Upper lobe of left lung (tissue), 6 donors: ENCODE data around the gene PAM. TPM values are rescaled to one million over a fixed set of nuclear protein-coding genes. Genes with fewer than 3 reads are reported as not detected.

ENCODE experiments used
- ATAC-seq, 2 donors: fragments of 200-7000 bp; cut with Tn5 transposase; one replicate each; pipeline ENCODE4 v1.9.1; 2022; ENCODE audit warnings: mild to moderate bottlenecking in 2 of 2, moderate library complexity in 2 of 2; ENCODE audit not compliant: low FRiP score in 2 of 2
- DNase-seq, 2 donors: peaks; one replicate each; pipeline ENCODE4 v3.0.0-alpha.2; 2019 to 2020
- H3K27ac ChIP-seq, 4 donors: fragments of 200-600 bp; sonication (generic); one replicate each; pipeline ENCODE4 v1.5.1; 2016 to 2019
- H3K27me3 ChIP-seq, 4 donors: fragments of 200-600 bp; sonication (generic); one replicate each; pipeline ENCODE4 v1.5.1; 2017 to 2019
- H3K36me3 ChIP-seq, 4 donors: fragments of 200-600 bp; sonication (generic); one replicate each; pipeline ENCODE4 v1.5.1; 2016 to 2019
- H3K4me1 ChIP-seq, 4 donors: fragments of 200-600 bp; sonication (generic); one replicate each; pipeline ENCODE4 v1.5.1; 2018 to 2019
- H3K4me3 ChIP-seq, 4 donors: fragments of 200-600 bp; sonication (generic); one replicate each; pipeline ENCODE4 v1.5.1; 2017 to 2019; ENCODE audit warnings: mild to moderate bottlenecking in 2 of 4, moderate library complexity in 1 of 4
- H3K9me3 ChIP-seq, 4 donors: fragments of 200-600 bp; sonication (generic); one replicate each; pipeline ENCODE4 v1.5.1; 2018 to 2019
- EP300 ChIP-seq, 4 donors: sonication (generic); formaldehyde crosslinking; IDR thresholded peaks; one replicate each; pipeline ENCODE4 v1.5.1; 2017; ENCODE audit warnings: antibody characterized with exemption in 4 of 4, control low read depth in 2 of 4
- POLR2A ChIP-seq, 4 donors: fragments of 450-650 bp; IDR thresholded peaks; one replicate each; pipeline ENCODE4 v1.5.1; 2016 to 2017; ENCODE audit warnings: antibody characterized with exemption in 4 of 4, mild to moderate bottlenecking in 2 of 4
- POLR2AphosphoS5 ChIP-seq, 2 donors: sonication (generic); formaldehyde crosslinking; IDR thresholded peaks; one replicate each; pipeline ENCODE4 v1.5.1; 2017; ENCODE audit warnings: antibody characterized with exemption in 2 of 2
- WGBS, 2 donors: methylation state at CpG; one replicate each; pipeline ENCODE4 v1.1.5; 2017 to 2018; 5-methylcytosine and 5-hydroxymethylcytosine counted together
- total RNA-seq, 6 donors: library from RNA; depleted of rRNA in 4 of 6; stranded (reverse); fragments of >200 nt in 4 of 6; gene quantifications; one replicate each; pipeline versions ENCODE4 v1.1.0 to v1.2.1, GENCODE V29; 2016 to 2021
- TF ChIP-seq, protein P1 (sequence below), 6 experiments: fragments of 450-650 bp in 4 of 6; fragments of 200-600 bp in 2 of 6; sonication (generic) in 2 of 6; IDR thresholded peaks; one replicate each; pipeline ENCODE4 v1.5.1; 2016 to 2019; ENCODE audit warnings: antibody characterized with exemption in 6 of 6
- donor health status: DM: no; HTN: no; CAD: no; lungs with moderate emphysema.
- donor health status: DM: no; HTN: yes; CAD: no; lungs with severe emphysema.

The PAM gene
- total RNA-seq, 6 donors from 2014 or later = 91.1 to 428 (median 212) TPM

DNA sequence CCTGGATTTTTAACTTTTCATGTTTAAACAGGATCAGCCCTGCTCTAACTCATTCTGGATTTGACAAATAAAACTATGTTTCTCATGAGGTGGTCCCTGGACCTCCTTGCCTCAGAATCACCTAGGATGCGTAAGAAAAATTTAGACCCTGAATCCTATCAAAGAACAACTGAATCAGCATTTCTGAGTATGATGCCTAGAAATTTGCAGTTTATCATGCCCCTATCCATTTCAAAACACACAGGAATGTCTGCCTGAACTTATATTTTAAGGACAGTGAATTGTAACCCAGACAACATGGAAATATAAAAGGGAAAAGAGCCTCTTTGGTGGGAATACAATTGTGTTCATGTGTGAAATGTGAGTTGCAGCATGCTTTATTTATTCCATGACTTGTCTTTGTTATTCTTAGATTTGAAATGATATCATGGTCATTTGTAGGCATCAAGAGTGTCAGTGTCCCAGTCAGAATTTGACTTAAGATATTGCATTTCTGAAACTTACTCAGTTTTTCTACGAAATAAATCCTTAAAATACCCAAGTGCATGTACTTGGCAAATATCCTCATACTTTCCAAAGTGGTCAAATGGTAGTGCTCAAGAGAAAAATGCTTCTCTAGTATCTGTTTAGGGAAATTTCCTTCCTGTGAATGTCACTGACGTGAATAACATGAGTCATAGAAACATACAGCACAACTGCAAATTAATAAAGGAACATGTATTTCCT is 220.5 kb downstream of the PAM start:
- Histone ChIP-seq H3K27me3 (no peaks in the 10 kb centered on the region), H3K9me3 (no peaks in the 10 kb centered on the region), H3K4me1 (peaks cover 0 to 4% (median 0%) of the 10 kb centered on the region in 4 donors), H3K27ac (no peak overlapping the region), H3K4me3 (no peak overlapping the region), H3K36me3 (no peaks in the 10 kb centered on the region)
- ATAC-seq (no peak), DNase-seq (no peak)
- WGBS, 2 donors = 59 to 61% methylated on average over 3 of the region's 3 CpGs
- TF ChIP-seq, protein P1, sequence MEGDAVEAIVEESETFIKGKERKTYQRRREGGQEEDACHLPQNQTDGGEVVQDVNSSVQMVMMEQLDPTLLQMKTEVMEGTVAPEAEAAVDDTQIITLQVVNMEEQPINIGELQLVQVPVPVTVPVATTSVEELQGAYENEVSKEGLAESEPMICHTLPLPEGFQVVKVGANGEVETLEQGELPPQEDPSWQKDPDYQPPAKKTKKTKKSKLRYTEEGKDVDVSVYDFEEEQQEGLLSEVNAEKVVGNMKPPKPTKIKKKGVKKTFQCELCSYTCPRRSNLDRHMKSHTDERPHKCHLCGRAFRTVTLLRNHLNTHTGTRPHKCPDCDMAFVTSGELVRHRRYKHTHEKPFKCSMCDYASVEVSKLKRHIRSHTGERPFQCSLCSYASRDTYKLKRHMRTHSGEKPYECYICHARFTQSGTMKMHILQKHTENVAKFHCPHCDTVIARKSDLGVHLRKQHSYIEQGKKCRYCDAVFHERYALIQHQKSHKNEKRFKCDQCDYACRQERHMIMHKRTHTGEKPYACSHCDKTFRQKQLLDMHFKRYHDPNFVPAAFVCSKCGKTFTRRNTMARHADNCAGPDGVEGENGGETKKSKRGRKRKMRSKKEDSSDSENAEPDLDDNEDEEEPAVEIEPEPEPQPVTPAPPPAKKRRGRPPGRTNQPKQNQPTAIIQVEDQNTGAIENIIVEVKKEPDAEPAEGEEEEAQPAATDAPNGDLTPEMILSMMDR (IDR thresholded peaks at IDR 0.05) = no peak
- TF ChIP-seq EP300 (IDR thresholded peaks at IDR 0.05) = no peak
- no peak for TF ChIP-seq POLR2AphosphoS5 (IDR thresholded peaks at IDR 0.05)
- TF ChIP-seq POLR2A (IDR thresholded peaks at IDR 0.05) = no peak

DNA sequence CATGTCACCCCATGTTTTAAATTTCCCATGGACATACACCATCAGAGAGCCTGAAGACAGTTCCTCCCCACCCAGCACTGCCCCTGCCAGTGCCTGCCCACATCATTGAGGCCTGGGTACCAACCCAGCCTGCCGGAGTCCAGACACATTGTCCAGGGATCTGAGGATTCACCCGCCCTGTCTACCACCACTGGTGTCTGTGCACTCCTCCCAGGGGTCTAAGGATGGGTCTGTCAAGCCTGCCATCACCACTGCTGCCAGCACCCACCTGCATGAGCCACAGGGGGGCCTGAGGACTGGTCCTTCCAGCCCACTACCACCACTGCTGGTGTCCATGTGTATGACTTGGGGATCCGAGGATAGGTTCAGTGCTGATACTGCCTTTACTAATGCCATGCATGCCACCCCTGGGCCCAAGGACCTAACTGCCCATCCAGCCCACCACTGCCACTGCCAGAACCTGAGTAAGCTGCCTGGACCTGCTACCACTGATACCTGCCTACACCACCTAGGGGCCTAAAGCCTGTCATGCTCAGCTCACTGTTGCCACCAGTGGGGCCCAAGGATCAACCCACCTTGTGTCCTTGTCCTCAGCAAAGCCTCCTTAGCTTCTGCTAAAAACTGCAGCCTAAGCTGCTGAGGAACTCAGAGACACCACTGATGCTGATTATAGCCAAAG is 227.0 kb downstream of the PAM start:
- Histone ChIP-seq H3K4me1 (no peaks in the 10 kb centered on the region), H3K9me3 (no peaks in the 10 kb centered on the region), H3K4me3 (no peak overlapping the region), H3K27me3 (no peaks in the 10 kb centered on the region), H3K36me3 (peaks cover 0 to 6% (median 0%) of the 10 kb centered on the region in 4 donors), H3K27ac (no peak overlapping the region)
- WGBS, 2 donors = 91 to 100% methylated on average over 3 of the region's 3 CpGs
- ATAC-seq (no peak), DNase-seq (peak in 1 of 2 donors; percentile 3)
- TF ChIP-seq POLR2AphosphoS5 (IDR thresholded peaks at IDR 0.05) (no peak), EP300 (IDR thresholded peaks at IDR 0.05) (no peak), POLR2A (IDR thresholded peaks at IDR 0.05) (no peak)
- TF ChIP-seq, protein P1 (IDR thresholded peaks at IDR 0.05) = no peak

DNA sequence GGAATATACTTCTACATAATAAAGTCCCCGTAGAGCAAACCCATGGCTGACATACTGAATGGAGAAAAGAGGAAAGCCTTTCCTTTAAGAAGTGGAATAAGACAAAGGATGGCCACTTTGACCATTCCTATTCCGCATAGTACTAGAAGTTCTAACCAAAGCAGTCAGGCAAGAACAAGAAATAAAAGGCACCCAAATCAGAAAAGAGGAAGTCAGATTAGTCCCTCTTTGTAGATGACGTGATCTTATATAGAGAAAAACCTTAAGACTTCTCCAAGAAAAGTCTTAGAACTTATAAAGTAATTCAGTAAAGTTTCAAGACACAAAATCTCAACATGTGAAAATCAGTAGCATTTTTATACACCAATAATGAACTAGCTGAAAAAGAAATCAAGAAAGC is 231.0 kb downstream of the PAM start:
- 90 to 91% methylated on average over 3 of the region's 3 CpGs for WGBS, 2 donors
- no peak for DNase-seq
- TF ChIP-seq, protein P1 (IDR thresholded peaks at IDR 0.05) = no peak
- TF ChIP-seq EP300 (IDR thresholded peaks at IDR 0.05) (no peak), POLR2AphosphoS5 (IDR thresholded peaks at IDR 0.05) (no peak)
- Histone ChIP-seq H3K27me3 (no peaks in the 10 kb centered on the region), H3K27ac (no peak overlapping the region), H3K4me3 (no peak overlapping the region), H3K4me1 (no peaks in the 10 kb centered on the region), H3K36me3 (peaks cover 0 to 6% (median 0%) of the 10 kb centered on the region in 4 donors), H3K9me3 (no peaks in the 10 kb centered on the region)
- ATAC-seq = no peak

DNA sequence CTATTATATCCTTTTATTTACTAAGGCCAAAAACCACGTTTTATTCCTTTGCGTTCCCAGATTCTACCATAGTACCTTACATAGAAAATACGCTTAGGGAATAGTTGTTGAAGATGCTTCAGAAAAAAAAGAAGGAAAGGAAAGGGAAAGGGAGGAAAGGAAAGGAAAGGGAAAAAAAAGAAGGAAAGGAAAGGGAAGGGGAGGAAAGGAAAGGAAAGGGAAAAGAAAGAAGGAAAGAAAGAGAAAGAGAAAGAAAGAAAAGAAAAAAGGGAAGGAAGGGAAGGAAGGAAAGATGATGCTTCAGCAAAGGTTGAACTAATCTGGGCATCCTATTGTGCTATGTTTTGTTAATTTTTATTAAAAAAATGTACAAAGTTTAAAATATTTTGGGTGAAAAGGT is 233.4 kb downstream of the PAM start:
- H3K9me3 ChIP-seq = no peaks in the 10 kb centered on the region
- WGBS, 2 donors = 90% methylated on average over 3 of the region's 3 CpGs
- no peaks in the 10 kb centered on the region for H3K27me3 ChIP-seq
- no peaks in the 10 kb centered on the region for H3K36me3 ChIP-seq
- H3K4me3 ChIP-seq = no peak overlapping the region
- H3K27ac ChIP-seq = no peak overlapping the region
- ATAC-seq (no peak), DNase-seq (no peak)
- TF ChIP-seq EP300 (IDR thresholded peaks at IDR 0.05) (no peak), POLR2AphosphoS5 (IDR thresholded peaks at IDR 0.05) (no peak), POLR2A (IDR thresholded peaks at IDR 0.05) (no peak)
- TF ChIP-seq, protein P1 (IDR thresholded peaks at IDR 0.05) = no peak
- no peaks in the 10 kb centered on the region for H3K4me1 ChIP-seq
